Left lobe of liver (tissue), 2 donors: ENCODE data around the gene PCYT2. TPM values are rescaled to one million over a fixed set of nuclear protein-coding genes. Genes with fewer than 3 reads are reported as not detected.
A peak's percentile ranks its signal among the peaks of the same experiment; 100 is the strongest.

Experiments
- ATAC-seq: fragments of 200-7000 bp; cut with Tn5 transposase; one replicate; pipeline ENCODE4 v1.9.1; 2020; ENCODE audit warnings: mild to moderate bottlenecking, moderate library complexity
- DNase-seq: peaks from one replicate; pipeline ENCODE4 v3.0.0-alpha.2; 2020; ENCODE audit warnings: low spot score
- total RNA-seq: library from RNA; stranded (reverse); gene quantifications from one replicate; pipeline ENCODE4 v1.2.1, GENCODE V29; 2021
- donor health status: DM: no; HTN: no; CAD: no; lungs with moderate emphysema.
- donor health status: DM: no; HTN: yes; CAD: no.

Gene PCYT2
- total RNA-seq, 1 donor from 2014 or later, result 113 TPM

DNA sequence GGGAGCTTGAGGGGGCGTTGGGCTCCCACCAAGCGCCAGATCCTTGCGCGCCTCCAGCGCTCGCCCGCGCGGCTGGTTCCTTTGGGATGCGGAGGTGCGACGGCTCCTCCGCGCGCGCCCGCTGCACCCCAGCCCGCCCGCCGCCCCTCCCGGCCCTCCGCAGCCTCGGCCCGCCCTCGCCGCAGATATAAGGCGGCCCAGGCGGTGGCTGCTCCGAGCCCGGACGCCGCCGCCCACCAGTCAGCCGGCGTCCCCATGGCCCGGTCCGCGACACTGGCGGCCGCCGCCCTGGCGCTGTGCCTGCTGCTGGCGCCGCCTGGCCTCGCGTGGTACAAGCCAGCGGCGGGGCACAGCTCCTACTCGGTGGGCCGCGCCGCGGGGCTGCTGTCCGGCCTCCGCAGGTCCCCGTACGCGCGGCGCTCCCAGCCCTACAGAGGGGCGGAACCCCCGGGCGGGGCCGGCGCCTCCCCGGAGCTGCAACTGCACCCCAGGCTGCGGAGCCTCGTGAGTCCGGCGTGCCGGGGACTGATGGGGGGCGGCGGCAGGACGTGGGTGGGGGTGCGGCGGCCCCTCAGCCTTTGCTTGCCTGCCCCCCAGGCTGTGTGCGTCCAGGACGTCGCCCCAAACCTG lies 9.1 kb downstream of the PCYT2 start, which contains the start of gene NPB:
NPB (plus strand) TSS at position 216 of the 630 bp plus-strand sequence; CDS start at position 256, 40 bp downstream.
- DNase-seq (peak; percentile 59), ATAC-seq (peak; percentile 62)

DNA sequence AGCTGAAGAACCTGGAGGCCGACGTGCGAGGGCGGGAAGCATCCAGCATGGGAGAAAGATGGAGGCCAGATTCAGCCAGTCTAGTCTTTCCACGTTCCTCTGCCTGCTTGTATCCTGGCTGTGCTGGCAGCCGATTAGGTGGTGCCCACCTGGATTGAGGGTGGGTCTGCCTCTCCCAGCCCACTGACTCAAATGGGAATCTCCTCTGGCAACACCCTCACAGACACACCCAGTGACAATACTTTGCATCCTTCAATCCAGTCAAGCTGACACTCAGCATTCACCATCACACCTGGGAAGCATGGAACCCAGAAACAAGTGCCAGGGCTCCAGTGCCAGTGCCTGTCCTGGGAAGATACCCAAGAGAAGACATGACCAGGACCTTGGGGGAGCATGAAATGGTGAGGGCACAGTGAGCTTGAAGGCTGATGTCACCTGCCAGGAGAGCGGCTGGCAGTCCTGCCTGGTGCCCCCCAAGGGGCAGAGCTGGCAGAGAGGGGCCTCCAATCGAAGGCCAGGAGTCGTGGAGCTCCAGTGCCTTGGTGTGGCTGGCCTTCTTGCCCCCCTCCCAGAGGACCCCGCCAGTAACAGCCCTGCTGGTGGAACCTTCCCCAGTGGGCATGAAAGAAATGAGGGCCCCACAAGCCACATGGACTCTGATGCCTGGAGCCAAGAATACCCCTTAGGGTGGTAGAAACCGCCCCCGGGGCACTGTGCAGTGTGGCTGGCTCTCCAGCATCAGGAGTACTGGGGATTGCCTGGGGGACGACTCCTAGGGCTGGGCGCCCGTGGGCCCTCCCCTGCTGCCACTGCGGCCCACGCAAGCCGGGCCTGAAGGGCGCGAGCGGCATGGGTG lies 9.8 kb downstream of the PCYT2 start:
- DNase-seq, result no peak
- peak; percentile 4 for ATAC-seq

- ATAC-seq (no peak), DNase-seq (no peak)
These were observed 10.9 kb downstream of the PCYT2 start for GRCh38 chr17:81900181-81900820.

GRCh38 chr17:81899514-81900166 lies 11.6 kb downstream of the PCYT2 start:
- ATAC-seq (no peak), DNase-seq (no peak)

GRCh38 chr17:81898885-81899284 lies 12.3 kb downstream of the PCYT2 start:
- DNase-seq, result no peak
- ATAC-seq, result no peak

DNA sequence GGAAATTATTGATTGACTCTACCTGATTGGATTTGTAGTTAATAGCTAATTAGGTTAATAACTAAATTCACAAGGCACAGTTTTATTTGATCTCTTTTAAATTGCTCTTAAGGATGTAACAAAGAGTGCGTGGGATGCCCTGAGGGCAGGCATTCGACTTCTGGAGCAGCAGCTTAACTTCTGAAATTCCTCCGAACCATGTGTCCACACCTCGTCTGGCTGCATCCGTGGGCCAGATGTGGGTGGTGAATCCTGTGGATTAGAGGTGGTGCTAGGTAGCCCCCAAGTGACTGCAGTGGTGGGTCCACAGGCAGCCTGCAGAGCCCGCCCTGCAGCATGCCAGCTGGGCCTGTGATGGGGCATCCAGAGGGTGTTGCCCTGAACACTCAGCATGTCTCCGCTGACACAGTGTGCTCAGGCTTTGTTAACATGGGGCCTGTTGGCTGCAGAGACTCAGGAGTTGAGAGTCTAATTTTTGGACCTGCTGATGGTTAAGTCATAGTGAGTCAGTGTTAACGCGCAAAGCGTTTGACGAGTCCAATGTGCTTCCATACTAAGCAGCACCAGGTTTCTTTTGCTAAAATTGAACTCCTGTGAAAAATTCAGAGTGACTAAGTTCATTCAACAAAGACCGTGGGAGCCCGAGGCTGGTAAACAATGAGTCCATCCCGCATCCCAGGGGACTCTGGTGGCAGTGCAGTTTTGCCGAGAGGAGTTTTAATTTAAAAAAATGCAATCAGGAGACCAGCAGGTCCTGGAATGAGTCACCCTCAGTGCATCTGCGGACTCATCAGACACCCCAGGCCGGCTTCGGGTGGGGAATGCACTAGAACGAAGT lies 13.0 kb downstream of the PCYT2 start:
- no peak for DNase-seq

DNA sequence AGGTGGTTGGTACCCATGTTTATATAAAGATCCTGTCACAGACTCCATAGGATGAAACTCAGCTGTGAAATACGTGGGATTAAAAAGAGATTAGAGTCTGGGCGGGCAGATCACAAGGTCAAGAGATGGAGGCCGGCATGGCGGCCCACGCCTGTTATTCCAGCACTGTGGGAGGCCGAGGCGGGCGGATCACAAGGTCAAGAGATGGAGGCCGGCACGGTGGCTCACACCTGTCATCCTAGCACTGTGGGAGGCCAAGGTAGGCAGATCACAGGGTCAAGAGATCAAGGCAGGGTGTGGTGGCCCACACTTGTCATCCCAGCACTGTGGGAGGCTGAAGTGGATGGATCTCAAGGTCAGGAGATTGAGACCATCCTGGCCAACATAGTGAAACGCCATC lies 15.8 kb downstream of the PCYT2 start:
- ATAC-seq (no peak), DNase-seq (no peak)

More for the DNA sequence above, 13.0 kb downstream of the PCYT2 start:
- ATAC-seq, result no peak

- ATAC-seq, result no peak
- no peak for DNase-seq
These were observed 20.0 kb downstream of the PCYT2 start for GRCh38 chr17:81891303-81891552.

DNA sequence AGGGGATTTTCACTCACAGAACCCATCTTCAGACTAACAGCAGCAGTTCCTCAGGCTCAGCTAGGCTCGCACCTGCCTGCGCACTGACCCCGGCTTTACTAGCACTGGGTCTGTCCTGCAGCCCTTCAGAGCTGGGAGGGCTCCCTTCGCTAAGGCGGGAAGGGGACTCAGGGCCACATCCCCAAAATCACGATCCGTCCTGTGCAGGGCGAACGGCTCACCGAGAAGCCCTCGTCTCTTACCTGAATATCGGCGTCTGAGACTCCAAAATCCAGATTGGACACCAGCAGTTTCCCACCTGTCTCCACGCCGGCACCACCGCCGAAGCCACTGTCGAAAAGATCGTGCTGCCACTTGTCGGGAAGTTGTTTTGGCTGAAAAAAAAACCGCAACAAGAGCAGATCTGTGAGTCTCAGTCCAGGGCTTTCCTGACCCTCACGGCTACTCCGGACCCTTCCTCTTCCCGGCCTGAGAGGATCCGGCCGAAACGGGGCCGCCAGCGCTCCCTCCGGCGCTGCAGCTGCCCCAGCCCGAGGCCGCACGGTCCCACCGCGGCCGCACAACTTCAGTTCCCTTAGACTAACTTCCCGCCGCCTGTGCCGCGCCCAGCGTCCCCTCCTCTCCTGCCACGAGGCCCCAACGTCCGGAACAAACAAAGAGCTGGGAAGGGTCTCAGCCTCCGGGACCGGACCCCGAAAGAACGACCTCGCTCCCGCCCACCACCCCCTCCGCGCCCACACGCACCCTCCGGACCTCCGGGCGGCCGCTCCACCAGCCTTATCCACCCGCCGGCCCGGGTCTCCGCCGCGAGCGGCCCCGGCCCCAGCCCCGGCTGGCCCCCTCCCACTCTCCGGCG lies 20.5 kb downstream of the PCYT2 start:
- DNase-seq, result no peak
- ATAC-seq, result no peak

GRCh38 chr17:81889602-81890001 lies 21.6 kb downstream of the PCYT2 start:
- ATAC-seq, result no peak

GRCh38 chr17:81888988-81889595 lies 22.1 kb downstream of the PCYT2 start:
- ATAC-seq (no peak), DNase-seq (no peak)

More at GRCh38 chr17:81889602-81890001, 21.6 kb downstream of the PCYT2 start:
- no peak for DNase-seq

GRCh38 chr17:81888105-81888987 lies 22.9 kb downstream of the PCYT2 start:
- DNase-seq (no peak), ATAC-seq (no peak)

- DNase-seq (no peak), ATAC-seq (no peak)
These were observed 25.2 kb downstream of the PCYT2 start for GRCh38 chr17:81885869-81886548.

DNA sequence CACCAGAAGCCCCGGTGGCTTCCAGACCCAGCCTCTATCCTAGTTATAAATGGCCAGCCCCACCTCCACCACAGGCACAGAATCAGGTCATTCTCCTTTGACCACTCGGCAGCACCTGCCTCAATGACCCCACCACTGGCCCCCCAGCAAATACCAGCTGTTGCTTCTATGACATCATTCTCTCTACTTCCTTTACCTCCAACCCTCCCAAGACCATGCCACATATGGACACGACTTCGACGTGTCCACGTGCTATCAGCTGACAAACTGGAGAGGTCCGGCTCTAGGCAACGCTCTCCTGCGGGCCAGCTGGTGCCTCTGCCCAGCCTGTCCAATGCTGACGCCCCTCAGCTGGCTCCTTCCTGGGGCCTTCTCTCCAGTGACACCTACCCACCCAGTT lies 25.7 kb downstream of the PCYT2 start:
- ATAC-seq (no peak), DNase-seq (no peak)

- no peak for DNase-seq
- no peak for ATAC-seq
These were observed 26.2 kb downstream of the PCYT2 start for GRCh38 chr17:81884968-81885367.

DNA sequence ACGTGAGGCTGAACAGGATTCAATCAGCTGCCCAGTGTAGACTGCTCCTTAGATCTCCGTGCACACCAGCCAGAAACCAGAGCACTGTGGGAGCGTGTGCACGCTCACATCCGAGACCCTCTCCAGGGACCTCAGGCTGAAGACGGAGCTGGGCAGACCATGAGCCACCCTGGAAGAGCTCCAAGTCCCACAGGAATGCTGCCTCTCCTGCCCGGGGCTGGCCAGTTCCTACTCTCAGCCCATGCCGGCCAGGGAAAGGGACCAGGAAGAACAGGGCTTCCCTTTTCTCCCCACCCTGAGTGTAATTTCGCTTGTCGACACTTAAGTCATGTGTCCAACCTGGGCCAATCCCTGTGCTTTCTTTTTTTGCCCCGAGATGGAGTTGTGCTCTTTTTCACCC lies 26.7 kb downstream of the PCYT2 start:
- DNase-seq, result no peak
- peak; percentile 25 for ATAC-seq

DNA sequence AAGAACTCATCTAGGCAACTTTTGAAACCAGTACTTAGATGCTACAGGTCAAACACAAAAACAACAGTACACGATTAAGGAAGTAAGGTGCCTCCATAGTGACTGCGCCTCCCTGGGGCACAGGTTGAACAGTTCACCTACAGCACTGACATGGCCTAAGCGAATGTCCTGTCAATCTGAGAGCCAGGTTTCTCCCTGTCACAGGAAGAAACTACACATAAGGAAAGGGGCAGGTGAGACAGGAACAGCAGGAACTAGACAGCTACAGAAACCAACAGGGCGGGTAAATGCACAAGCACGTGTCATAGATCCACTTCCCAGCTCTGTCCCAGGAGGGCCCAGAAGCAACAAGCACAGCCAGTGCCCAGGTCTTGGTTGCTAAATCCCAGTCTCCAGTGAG lies 32.1 kb downstream of the PCYT2 start:
- no peak for DNase-seq
- ATAC-seq, result no peak

DNA sequence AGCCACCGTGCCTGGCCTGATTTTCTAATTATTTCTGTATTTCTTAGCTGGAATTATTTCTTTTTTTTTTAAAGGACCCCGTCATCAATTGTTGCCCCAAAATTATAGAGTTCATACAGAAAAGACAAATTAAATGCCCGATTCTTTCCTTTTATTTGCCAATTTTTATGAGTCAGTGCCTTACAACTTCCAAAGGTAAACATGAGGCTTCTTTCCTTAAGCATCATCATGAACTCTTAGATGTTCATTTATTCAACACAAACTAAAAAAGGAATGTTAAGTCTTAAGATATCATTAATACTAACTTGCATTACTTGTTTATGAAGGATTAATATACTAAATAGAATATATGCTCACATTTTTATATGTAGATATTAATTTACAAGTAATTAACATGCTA lies 32.9 kb downstream of the PCYT2 start:
- DNase-seq (no peak), ATAC-seq (no peak)
